Right cardiac atrium (tissue), 5 donors: ENCODE measurements around the gene PEMT. TPM values are rescaled to one million over a fixed set of nuclear protein-coding genes. Genes with fewer than 3 reads are reported as not detected.
A peak's percentile ranks its signal among the peaks of the same experiment; 100 is the strongest.

ENCODE experiments used
- ATAC-seq, 2 donors: fragments of 200-7000 bp; cut with Tn5 transposase; one replicate each; pipeline versions ENCODE4 v1.8.0 to v1.9.1; 2020; ENCODE audit warnings: moderate library complexity in 2 of 2, mild to moderate bottlenecking in 1 of 2
- DNase-seq, 3 donors: peaks; one replicate each; pipeline ENCODE4 v3.0.0-alpha.2; 2020
- H3K27ac ChIP-seq: one replicate; pipeline ENCODE4 v1.5.1; 2013; ENCODE audit warnings: mild to moderate bottlenecking, low read length, control low read depth, moderate library complexity
- H3K27me3 ChIP-seq: one replicate; pipeline ENCODE4 v1.6.1; 2013; ENCODE audit not compliant: control insufficient read depth, insufficient read depth
- H3K4me1 ChIP-seq: one replicate; pipeline ENCODE4 v1.6.1; 2013; ENCODE audit warnings: low read length; ENCODE audit not compliant: control insufficient read depth, insufficient read depth
- H3K4me3 ChIP-seq: one replicate; pipeline ENCODE4 v1.5.1; 2013; ENCODE audit warnings: low read length, control low read depth
- H3K9me3 ChIP-seq: one replicate; pipeline ENCODE4 v1.6.1; 2013; ENCODE audit warnings: low read length; ENCODE audit not compliant: control insufficient read depth
- WGBS: extraction: QIAGEN DNeasy Blood & Tissue Kit; methylation state at CpG from one replicate; pipeline ENCODE4 v1.1.7; 2013; 5-methylcytosine and 5-hydroxymethylcytosine counted together
- intact Hi-C, 4 donors: fragments of 100-400 bp; cut with DNase I; formaldehyde crosslinking; loops; one replicate each; pipeline versions ENCODE4 v1.11.0 to v1.14.0; 2022 to 2023
- polyA plus RNA-seq: library from polyadenylated mRNA; stranded (reverse); fragments of 200-250 nt; gene quantifications from one replicate; pipeline ENCODE4 v1.2.3, GENCODE V29; 2013
- total RNA-seq, 4 donors: library from RNA; stranded (reverse); fragmentation: NEBNext Ultra II Directional; extraction: Animal tissue kit (Norgen Biotek cat#: 25700); gene quantifications; one replicate each; pipeline ENCODE4 v1.2.1, GENCODE V29; 2021
- donor health status: healthy with polysubstance abuse.
- donor health status: DM: no; HTN: yes; CAD: no.
- donor health status: DM: no; HTN: no; CAD: no.
- donor health status: DM: no; HTN: yes; CAD: no; lungs with severe emphysema.
- donor health status: DM: yes; HTN: yes; CAD: no.

Gene PEMT
- total and polyA plus RNA-seq, 5 donors: 18.4 to 28.5 (median 19.6) TPM

DNA sequence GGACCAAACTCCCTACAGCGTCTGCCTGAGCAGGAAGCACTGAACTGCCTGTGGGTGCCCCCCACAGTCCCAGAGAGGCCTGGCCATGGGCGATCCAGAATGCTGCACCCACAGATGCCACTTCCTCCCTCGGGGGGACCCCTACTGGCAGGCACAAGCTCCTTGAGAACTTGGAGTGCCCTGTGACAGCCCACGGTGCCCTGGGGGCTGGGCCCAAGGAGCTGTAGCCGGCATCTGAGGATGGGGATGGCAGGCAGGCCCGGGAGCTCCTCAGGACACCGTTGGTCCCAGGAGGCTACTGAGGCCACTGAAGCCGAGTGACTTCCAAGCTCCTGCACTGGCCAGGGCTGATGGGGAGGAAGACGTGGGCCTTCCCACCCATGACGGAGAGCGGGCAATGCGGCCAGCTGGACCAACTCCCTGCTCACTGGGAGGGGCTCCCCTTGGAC, 80.2 kb downstream of the PEMT start:
- intact Hi-C loops: no loop called here
- ATAC-seq: no peak
- Histone ChIP-seq H3K27me3 (no peaks in the 10 kb centered on the region), H3K4me1 (peaks cover 3% of the 10 kb centered on the region), H3K4me3 (no peak overlapping the region), H3K27ac (no peak overlapping the region), H3K9me3 (no peaks in the 10 kb centered on the region)
- DNase-seq: peak in 2 of 3 donors; percentile 62 to 65
- WGBS: 71% methylated on average over 12 of the region's 12 CpGs

DNA sequence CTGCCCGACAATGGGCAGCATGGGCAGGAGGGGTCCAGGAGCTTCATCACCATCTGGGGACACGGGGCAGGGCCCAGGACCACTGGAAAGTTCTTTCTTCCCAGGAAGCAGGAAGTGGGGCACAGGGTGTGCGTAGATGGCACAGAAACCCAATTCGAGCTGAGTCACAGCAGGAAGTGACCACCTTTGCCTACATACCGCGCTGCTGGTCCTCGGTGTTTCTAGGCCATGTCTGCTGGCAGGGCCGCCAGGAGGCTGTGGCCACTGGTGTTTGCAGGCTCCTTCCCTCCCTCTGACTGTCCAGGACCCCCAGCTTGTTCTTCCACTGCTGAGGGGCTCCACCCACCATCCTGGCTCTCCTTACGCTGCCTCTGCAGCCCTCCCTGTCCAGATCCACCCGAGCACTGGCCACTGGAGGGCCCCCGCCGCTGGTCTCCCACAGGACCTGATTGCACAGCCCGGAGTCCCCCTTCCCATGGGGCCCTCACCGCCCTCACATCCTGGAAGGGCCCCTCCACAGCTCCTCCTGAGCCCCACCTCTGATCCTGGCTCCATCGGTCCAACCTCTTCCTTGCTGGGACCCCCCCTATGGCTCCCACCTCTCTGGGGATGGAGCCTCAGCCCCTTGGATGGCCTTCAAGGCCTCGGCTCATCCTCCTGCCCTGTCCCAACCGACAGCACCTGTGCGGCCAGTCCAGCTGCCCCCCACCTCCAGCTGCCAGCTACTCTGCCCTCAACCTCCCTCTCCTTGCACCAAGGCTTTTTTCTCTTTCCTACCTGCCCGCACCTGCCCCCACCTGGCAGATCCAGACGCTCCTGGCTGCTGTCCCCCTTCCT, 80.8 kb downstream of the PEMT start:
- DNase-seq: peak in 1 of 3 donors; percentile 59

DNA sequence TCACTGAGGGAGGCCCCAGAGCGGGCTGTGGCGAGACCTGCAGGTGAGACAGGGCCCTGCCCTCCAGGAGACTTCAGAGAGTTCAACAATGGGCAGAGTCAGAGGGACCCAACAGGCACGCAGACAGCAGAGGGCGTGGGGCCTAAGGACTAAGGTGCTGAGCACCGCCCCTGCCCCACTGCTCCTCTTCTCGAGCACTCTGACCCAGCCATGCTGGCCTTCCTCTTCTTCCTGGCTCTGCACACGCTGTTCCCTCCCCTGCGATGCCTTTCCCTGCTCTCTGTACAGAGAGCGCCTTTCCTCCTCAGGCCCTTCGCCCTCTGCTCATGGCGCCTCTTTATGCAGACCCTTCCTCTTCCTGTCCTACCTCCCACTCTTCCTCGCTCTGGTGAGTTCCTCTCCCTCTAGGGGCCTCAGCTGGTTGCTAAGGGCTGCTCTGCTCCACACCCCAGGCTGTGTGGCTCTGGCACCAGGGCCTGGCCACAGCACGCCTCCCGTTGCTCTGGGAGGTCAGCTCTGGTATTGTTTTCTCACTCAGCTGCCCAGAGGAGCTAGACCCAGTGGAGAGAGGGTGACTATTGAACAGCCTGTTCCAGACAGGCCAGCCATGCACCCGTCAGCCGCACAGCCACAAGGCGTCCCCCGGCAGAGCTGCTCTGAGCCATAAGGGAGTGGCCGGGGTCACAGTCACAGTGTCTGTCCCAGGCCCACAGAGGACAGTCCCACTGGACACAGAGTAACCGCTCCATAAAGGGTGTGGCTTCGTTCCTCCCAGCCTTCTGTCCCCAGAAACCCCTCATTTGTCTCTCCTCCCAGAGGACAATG, 81.7 kb downstream of the PEMT start:
- no peak overlapping the region for H3K27ac ChIP-seq
- no peak for ATAC-seq
- WGBS: 91% methylated on average over 21 of the region's 21 CpGs
- no peaks in the 10 kb centered on the region for H3K27me3 ChIP-seq
- H3K4me1 ChIP-seq: peaks cover 3% of the 10 kb centered on the region
- no peaks in the 10 kb centered on the region for H3K9me3 ChIP-seq
- no peak overlapping the region for H3K4me3 ChIP-seq
- DNase-seq: peak in 1 of 3 donors; percentile 32
- intact Hi-C loops: no loop called here

More for the DNA sequence above, 80.8 kb downstream of the PEMT start:
- H3K27me3 ChIP-seq: no peaks in the 10 kb centered on the region
- no peak overlapping the region for H3K27ac ChIP-seq
- no peak for ATAC-seq
- WGBS: 90% methylated on average over 20 of the region's 20 CpGs
- H3K4me1 ChIP-seq: peaks cover 3% of the 10 kb centered on the region
- no peak overlapping the region for H3K4me3 ChIP-seq
- intact Hi-C loops: no loop called here
- H3K9me3 ChIP-seq: no peaks in the 10 kb centered on the region

DNA sequence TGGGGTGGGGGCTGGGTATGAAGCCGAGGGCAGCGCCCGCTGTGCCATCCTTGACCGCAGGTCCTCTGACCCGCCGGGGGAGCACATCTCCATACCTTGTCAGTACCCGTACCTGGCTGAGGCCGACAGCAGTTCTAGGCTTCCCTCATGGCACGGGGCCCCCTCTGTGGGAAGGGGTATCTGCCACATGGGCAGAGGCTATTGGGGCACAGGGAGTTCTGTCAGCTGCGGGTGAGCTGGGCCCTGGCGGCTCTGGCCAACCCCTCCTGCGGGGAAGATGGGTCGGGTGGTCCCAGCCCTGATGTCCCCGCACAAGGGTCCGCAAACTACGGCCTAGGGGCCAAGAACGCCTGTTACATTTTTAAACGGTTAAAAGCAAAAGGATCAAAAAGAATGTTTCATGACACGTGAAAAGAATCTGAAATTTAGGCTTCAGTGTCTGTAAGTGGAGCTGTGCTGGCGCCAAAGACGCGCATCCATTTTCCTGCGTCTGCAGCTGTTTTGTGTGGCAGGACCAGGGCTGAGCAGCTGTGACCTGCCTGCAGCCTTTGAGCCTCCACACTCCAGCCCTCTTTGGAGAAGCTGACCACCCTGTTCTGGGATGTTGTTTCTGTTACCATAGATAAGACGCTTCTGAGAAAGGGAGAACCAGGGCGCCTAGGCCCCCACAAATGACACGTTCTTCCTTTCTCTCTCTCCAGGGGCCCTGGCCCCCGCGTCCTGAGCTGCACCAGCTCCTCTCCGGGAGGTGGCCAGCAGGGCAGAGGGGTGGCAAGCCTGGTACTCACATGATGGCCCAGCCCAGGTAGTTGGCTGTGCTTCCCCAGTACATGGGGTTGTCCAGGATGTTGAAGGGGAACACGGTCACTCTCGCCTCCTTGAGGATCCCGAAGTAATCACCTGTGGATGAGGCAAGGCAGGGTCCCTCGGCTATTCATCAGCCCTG, 82.6 kb downstream of the PEMT start:
- 91% methylated on average over 33 of the region's 33 CpGs for WGBS
- Histone ChIP-seq H3K27me3 (no peaks in the 10 kb centered on the region), H3K4me1 (peaks cover 3% of the 10 kb centered on the region), H3K27ac (no peak overlapping the region), H3K9me3 (no peaks in the 10 kb centered on the region), H3K4me3 (no peak overlapping the region)
- intact Hi-C loops: no loop called here
- DNase-seq: peak in 2 of 3 donors; percentile 35 to 37
- ATAC-seq: no peak

DNA sequence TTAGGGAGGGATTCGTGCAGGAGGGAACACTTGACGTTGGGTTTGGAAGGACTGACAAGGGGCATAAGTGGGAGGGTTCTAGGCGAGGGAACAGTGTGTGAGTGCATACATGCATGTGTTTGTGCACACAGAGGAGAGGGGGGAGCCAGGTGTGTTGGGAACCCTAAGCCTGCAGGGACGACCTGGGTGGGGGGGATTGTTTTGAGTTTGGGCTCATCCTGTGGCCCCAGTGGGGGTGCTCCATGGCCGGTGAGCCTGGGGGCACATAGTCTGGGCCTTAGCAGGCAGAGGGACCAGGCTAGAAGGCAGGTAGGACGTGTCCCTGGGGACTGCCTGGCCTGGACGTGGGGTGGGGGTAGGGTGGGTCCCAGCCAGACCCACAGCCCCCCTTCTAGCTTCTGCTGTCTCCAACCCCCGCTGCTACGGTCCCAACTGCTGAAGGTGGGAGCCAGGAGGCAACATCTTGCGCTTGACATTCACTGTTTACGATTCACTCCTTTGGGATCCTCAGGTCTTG, 83.4 kb downstream of the PEMT start:
- WGBS: 87% methylated on average over 11 of the region's 11 CpGs
- no peak for ATAC-seq

GRCh38 chr17:17507465-17508011, 84.0 kb downstream of the PEMT start:
- ATAC-seq: no peak
- Histone ChIP-seq H3K4me3 (no peak overlapping the region), H3K27ac (peak overlapping the region; percentile 53), H3K27me3 (no peaks in the 10 kb centered on the region), H3K9me3 (no peaks in the 10 kb centered on the region), H3K4me1 (peaks cover 3% of the 10 kb centered on the region)
- DNase-seq: peak in 2 of 3 donors; percentile 39 to 55
- WGBS: 85% methylated on average over 16 of the region's 16 CpGs
- intact Hi-C loops: no loop called here

More for the DNA sequence above, 83.4 kb downstream of the PEMT start:
- Histone ChIP-seq H3K4me1 (peaks cover 3% of the 10 kb centered on the region), H3K27ac (no peak overlapping the region), H3K4me3 (no peak overlapping the region), H3K9me3 (no peaks in the 10 kb centered on the region), H3K27me3 (no peaks in the 10 kb centered on the region)
- DNase-seq: peak in 1 of 3 donors; percentile 37
- intact Hi-C loops: no loop called here

- peak overlapping the region; percentile 53 for H3K27ac ChIP-seq
- WGBS: 56% methylated on average over 17 of the region's 17 CpGs
Measured at GRCh38 chr17:17506893-17507464, 84.5 kb downstream of the PEMT start.

GRCh38 chr17:17506181-17506741, 85.2 kb downstream of the PEMT start:
- ATAC-seq (peak; percentile 49 to 69), DNase-seq (peak; percentile 47 to 85 (median 78))
- no peak overlapping the region for H3K4me3 ChIP-seq
- no peaks in the 10 kb centered on the region for H3K27me3 ChIP-seq
- peak overlapping the region; percentile 50 for H3K27ac ChIP-seq
- WGBS: 63% methylated on average over 22 of the region's 22 CpGs
- intact Hi-C loops: no loop called here
- no peaks in the 10 kb centered on the region for H3K9me3 ChIP-seq
- H3K4me1 ChIP-seq: peaks cover 3% of the 10 kb centered on the region

More at GRCh38 chr17:17506893-17507464, 84.5 kb downstream of the PEMT start:
- Histone ChIP-seq H3K9me3 (no peaks in the 10 kb centered on the region), H3K27me3 (no peaks in the 10 kb centered on the region), H3K4me1 (peaks cover 3% of the 10 kb centered on the region), H3K4me3 (no peak overlapping the region)
- intact Hi-C loops: no loop called here
- peak; percentile 42 to 71 for ATAC-seq
- peak; percentile 76 to 89 (median 84) for DNase-seq

- 93% methylated on average over 22 of the region's 22 CpGs for WGBS
- DNase-seq: no peak
- no peak for ATAC-seq
- H3K27me3 ChIP-seq: no peaks in the 10 kb centered on the region
- H3K9me3 ChIP-seq: no peaks in the 10 kb centered on the region
- peaks cover 3% of the 10 kb centered on the region for H3K4me1 ChIP-seq
- no peak overlapping the region for H3K27ac ChIP-seq
- intact Hi-C loops: no loop called here
- no peak overlapping the region for H3K4me3 ChIP-seq
Measured at GRCh38 chr17:17505610-17506171, 85.8 kb downstream of the PEMT start.
